GM10266 (cell line): ENCODE measurements around the gene GAB3.
"Not testable (repeated sequence)": the region's sequence is repeated elsewhere in the genome, so short reads cannot be mapped to it uniquely, and the experiment has no call there.

ENCODE experiments used
- DNase-seq: peaks from one replicate; pipeline ENCODE4 v3.0.0; 2012; ENCODE audit errors: extremely low spot score
- TF ChIP-seq, protein P1 (sequence below): IDR thresholded peaks from 2 replicates; pipeline ENCODE4 v1.5.1; 2012; ENCODE audit warnings: mild to moderate bottlenecking, low read depth; ENCODE audit not compliant: control insufficient read depth, insufficient read depth; ENCODE audit errors: missing control alignments

Gene GAB3

GRCh38 chrX:154649503-154650220 lies 101.2 kb downstream of the GAB3 start:
- TF ChIP-seq, protein P1, sequence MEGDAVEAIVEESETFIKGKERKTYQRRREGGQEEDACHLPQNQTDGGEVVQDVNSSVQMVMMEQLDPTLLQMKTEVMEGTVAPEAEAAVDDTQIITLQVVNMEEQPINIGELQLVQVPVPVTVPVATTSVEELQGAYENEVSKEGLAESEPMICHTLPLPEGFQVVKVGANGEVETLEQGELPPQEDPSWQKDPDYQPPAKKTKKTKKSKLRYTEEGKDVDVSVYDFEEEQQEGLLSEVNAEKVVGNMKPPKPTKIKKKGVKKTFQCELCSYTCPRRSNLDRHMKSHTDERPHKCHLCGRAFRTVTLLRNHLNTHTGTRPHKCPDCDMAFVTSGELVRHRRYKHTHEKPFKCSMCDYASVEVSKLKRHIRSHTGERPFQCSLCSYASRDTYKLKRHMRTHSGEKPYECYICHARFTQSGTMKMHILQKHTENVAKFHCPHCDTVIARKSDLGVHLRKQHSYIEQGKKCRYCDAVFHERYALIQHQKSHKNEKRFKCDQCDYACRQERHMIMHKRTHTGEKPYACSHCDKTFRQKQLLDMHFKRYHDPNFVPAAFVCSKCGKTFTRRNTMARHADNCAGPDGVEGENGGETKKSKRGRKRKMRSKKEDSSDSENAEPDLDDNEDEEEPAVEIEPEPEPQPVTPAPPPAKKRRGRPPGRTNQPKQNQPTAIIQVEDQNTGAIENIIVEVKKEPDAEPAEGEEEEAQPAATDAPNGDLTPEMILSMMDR, result no peak
- no peak for DNase-seq

DNA sequence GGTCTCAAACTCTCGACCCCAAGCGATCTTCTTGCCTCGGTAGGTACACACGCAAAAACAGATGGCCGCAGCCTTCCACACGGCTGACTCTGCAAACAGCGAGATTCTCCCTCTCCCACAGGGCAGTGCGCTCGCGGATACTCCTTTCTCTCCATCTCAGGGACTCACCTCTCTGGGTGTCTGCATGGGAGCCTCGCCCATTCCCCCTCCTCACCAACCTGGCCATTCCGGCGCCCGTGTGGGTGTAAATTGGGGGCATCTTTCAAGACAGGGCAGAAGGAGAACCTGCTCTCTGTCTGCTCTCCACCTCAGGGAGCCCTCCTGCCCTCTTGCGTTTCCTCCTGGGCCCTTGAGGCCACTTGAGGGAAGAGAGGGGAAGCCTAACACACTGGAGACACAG lies 101.9 kb downstream of the GAB3 start:
- TF ChIP-seq, protein P1, result no peak
- DNase-seq, result no peak

DNA sequence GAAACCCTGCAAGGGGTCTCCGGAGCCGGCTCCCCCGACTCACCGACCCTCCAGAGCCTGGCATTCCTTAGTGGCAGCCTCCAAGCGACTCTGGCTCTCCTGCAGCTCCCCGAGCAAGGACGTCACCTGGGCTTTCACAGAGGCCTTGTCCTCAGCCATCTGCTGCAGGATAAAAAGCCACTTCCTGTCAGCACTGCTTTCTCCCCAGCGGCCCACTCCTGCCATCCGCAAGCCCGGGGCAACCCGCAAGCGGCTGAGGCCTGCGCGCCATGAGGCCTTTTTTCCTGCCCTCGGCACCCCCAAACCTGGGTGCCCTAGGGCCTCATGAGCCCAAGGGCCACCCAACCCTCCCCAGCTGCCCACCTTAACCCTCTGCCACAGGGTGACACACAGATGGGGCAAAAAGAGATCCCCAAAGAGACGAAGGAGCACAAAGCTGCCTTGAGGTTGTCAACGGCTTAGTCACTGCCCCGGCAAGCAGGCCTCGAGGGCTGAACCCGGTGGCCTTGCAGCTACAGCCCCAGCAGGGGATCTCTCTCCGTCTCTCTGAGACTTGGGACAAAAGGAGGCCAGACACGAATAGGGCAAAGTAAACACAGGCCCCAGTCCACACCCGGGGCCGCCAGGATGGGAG lies 105.0 kb downstream of the GAB3 start:
- DNase-seq, result not testable (repeated sequence)

GRCh38 chrX:154643708-154644107 lies 107.2 kb downstream of the GAB3 start:
- not testable (repeated sequence) for DNase-seq

DNA sequence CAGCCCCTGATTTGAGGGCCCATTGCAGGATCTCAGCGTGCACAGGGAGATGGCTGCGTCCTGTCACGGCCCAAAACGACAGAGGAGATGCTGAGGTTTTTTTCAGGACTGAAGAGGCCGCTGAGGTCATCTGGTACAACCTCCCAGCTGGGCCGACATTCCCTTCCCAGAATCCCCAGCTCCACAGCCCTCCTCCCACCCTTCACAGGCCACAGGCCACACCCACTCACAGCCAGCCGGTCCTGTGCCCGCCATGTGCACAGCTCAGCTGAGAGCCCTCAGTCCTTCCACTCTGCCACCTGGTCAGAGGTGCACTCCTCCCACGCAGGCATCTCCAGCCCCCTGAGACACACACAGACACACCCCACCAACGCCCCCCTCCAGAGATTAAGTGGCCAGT lies 109.1 kb downstream of the GAB3 start:
- not testable (repeated sequence) for DNase-seq

- not testable (repeated sequence) for DNase-seq
Observed at GRCh38 chrX:154633661-154634060, 117.2 kb downstream of the GAB3 start.

DNA sequence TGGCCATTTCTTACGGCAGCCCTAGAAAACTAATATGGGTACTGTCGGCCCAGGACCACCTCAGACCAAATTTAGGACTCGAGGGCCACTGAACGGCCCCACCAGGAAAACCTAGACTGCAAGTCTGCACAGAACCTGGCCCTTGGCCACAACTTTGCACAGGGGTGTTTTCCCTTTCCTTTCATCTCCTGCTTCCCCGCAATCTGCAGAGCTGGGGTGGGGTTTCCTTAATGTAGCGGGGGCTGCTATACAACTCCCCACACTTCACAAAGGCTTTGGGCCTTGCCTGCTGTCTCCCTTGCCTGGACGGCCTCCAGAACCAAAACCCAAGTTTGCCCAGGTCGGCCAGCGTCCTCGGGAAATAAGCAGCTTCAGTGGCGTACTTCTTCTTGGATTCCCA lies 119.9 kb downstream of the GAB3 start:
- DNase-seq, result not testable (repeated sequence)

- DNase-seq, result not testable (repeated sequence)
Observed at GRCh38 chrX:154628960-154629359, 121.9 kb downstream of the GAB3 start.
